Measurements from ENCODE around the gene SFSWAP. TPM values are rescaled to one million over a fixed set of nuclear protein-coding genes. Genes with fewer than 3 reads are reported as not detected.

SFSWAP gene
- total RNA-seq, 1 experiment from 2014 or later = 48.1 TPM

DNA sequence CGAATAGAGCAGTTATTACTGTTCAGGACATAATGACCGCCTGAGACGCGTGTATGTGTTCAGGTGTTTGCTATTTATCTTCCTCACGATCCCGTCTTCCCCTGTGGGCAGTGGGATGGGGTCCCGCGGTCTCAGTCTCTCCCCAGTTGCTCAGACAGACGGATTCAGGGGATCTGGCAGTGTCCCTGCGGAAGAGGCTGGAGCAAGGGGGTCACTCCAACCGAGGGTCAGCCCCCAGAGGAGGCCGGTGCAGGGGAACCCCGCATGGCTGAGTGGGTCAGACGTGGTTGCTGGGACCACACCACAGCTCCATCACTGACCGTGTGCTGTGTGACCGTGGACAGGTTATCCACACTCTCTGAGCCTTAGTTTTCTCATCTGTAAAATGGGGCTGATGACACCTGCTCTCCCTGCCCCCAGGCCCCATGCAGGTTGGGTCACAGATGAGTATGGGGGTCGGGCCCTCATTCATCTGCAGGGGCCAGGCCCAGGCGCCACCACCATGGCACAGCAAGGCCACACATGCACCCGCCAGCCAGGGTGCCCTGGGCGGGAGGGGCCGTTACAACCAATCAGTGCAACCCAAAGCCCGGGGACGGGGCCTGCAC lies 122.5 kb downstream of the SFSWAP start:
- Histone ChIP-seq H3K9me3 (ENCODE audit: control insufficient read depth, low read depth, low read length) (no peaks in the 10 kb centered on the region), H3K23ac (ENCODE audit: insufficient read length, low read depth, low read length) (no peak overlapping the region), H3K79me2 (ENCODE audit: insufficient read depth, low read length) (no peaks in the 10 kb centered on the region; the same call in 1 of the 2 replicates), H3K4me1 (ENCODE audit: insufficient read depth, low read length) (no peaks in the 10 kb centered on the region), H3T11ph (ENCODE audit: low read length) (no peak overlapping the region), H2BK20ac (ENCODE audit: low read depth, low read length, poor library complexity, severe bottlenecking) (no peak overlapping the region), H3K4ac (ENCODE audit: low read depth, low read length) (no peak overlapping the region), H3K14ac (ENCODE audit: insufficient read depth, low read length) (no peak overlapping the region), H4K20me1 (ENCODE audit: control insufficient read depth, insufficient read depth, insufficient read length) (peaks cover 3% of the 10 kb centered on the region), H2BK120ac (ENCODE audit: low read depth, low read length, poor library complexity, severe bottlenecking) (no peak overlapping the region), H2BK5ac (ENCODE audit: insufficient read length, low read length) (no peak overlapping the region), H2AFZ (ENCODE audit: low read length) (no peak overlapping the region), H3K23me2 (ENCODE audit: insufficient read length, low read depth, low read length, poor library complexity, severe bottlenecking) (peaks cover 21% of the 10 kb centered on the region), H3K56ac (ENCODE audit: insufficient read length, low read depth, low read length) (no peak overlapping the region), H4K91ac (ENCODE audit: insufficient read length, low read depth, low read length) (no peak overlapping the region), H4K8ac (replicated peaks; ENCODE audit: insufficient read length, low read depth, low read length) (no peak overlapping the region), H2BK12ac (ENCODE audit: insufficient read length, low read depth, low read length) (no peak overlapping the region), H3K79me1 (ENCODE audit: insufficient read depth, low read depth, low read length, poor library complexity, severe bottlenecking) (no peaks in the 10 kb centered on the region), H3K27ac (ENCODE audit: insufficient read length, low read depth, low read length) (no peak overlapping the region), H3K4me2 (ENCODE audit: insufficient read depth, insufficient read length, low read length) (no peak overlapping the region), H3K18ac (ENCODE audit: insufficient read length, low read depth, low read length) (no peak overlapping the region), H4K5ac (ENCODE audit: insufficient read length, low read depth, low read length) (no peak overlapping the region), H2BK15ac (ENCODE audit: low read depth, low read length) (no peak overlapping the region), H3K27me3 (ENCODE audit: insufficient read depth, low read length) (no peaks in the 10 kb centered on the region; the same call in 1 of the 2 replicates), H3K9ac (ENCODE audit: extremely low read depth, insufficient read length, low read length) (no peak overlapping the region), H2AK5ac (ENCODE audit: insufficient read length, low read length) (no peak overlapping the region)
- Mint-ChIP-seq H3K27me3 (ENCODE audit: low read depth) (peaks cover 29% of the 10 kb centered on the region), H3K4me3 (peak overlapping the region in 1 of 2 experiments; percentile 35; a peak in 2 of 5 replicates), H3K9me3 (no peaks in the 10 kb centered on the region), H3K4me1 (peaks cover 2 to 22% of the 10 kb centered on the region in 2 experiments; a peak in 3 of 4 replicates), H3K36me3 (ENCODE audit: insufficient read depth in 1 of 3, low read depth in 3 of 3) (peaks cover 0 to 2% (median 0%) of the 10 kb centered on the region in 3 experiments; a peak in 1 of 7 replicates), H3K27ac (peak overlapping the region in 1 of 3 experiments; percentile 44; a peak in 1 of 7 replicates)
- TF ChIP-seq, protein P1, sequence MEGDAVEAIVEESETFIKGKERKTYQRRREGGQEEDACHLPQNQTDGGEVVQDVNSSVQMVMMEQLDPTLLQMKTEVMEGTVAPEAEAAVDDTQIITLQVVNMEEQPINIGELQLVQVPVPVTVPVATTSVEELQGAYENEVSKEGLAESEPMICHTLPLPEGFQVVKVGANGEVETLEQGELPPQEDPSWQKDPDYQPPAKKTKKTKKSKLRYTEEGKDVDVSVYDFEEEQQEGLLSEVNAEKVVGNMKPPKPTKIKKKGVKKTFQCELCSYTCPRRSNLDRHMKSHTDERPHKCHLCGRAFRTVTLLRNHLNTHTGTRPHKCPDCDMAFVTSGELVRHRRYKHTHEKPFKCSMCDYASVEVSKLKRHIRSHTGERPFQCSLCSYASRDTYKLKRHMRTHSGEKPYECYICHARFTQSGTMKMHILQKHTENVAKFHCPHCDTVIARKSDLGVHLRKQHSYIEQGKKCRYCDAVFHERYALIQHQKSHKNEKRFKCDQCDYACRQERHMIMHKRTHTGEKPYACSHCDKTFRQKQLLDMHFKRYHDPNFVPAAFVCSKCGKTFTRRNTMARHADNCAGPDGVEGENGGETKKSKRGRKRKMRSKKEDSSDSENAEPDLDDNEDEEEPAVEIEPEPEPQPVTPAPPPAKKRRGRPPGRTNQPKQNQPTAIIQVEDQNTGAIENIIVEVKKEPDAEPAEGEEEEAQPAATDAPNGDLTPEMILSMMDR (conservative IDR thresholded peaks at IDR 0.05) = no peak
- no CpG with 5 or more reads among the region's 23 CpGs for WGBS (ENCODE audit: extremely low coverage, insufficient read length, low lambda C conversion rate)
- no peak for DNase-seq

Measured in H9 (cell line).